Ectodermal cell (in vitro differentiated cells): ENCODE results near the gene CBY2.

Experiments used
- H3K27ac ChIP-seq: 2 replicates; pipeline ENCODE4 v1.7.0; 2013; ENCODE audit warnings: mild to moderate bottlenecking, low read depth, low read length; ENCODE audit not compliant: insufficient read depth, poor library complexity, severe bottlenecking
- H3K27me3 ChIP-seq: 2 replicates; pipeline ENCODE4 v1.7.0; 2013; ENCODE audit warnings: mild to moderate bottlenecking, low read length; ENCODE audit not compliant: insufficient read depth, control insufficient read depth, poor library complexity, severe bottlenecking
- H3K36me3 ChIP-seq: one replicate; pipeline ENCODE4 v1.7.0; 2013; ENCODE audit warnings: low read length; ENCODE audit not compliant: control insufficient read depth, insufficient read depth
- H3K4me1 ChIP-seq: one replicate; pipeline ENCODE4 v1.7.0; 2013; ENCODE audit warnings: low read length; ENCODE audit not compliant: control insufficient read depth, insufficient read depth
- H3K4me3 ChIP-seq: 2 replicates; pipeline ENCODE4 v1.7.0; 2013; ENCODE audit warnings: low read depth, low read length, control low read depth; ENCODE audit not compliant: insufficient read depth
- H3K9me3 ChIP-seq: 2 replicates; pipeline ENCODE4 v1.7.0; 2013; ENCODE audit warnings: mild to moderate bottlenecking, low read length, moderate library complexity; ENCODE audit not compliant: control insufficient read depth
- WGBS, 2 experiments: methylation state at CpG; one replicate each; pipeline ENCODE4 v1.1.7; 2013; ENCODE audit warnings: missing lambda C conversion rate in 2 of 2; 5-methylcytosine and 5-hydroxymethylcytosine counted together

The CBY2 gene

GRCh38 chr13:45763419-45763818, 61.3 kb downstream of the CBY2 start:
- H3K9me3 ChIP-seq: no peaks in the 10 kb centered on the region
- no peak overlapping the region for H3K4me3 ChIP-seq
- WGBS, 2 experiments: 92 to 94% methylated on average over 4 of the region's 4 CpGs
- no peaks in the 10 kb centered on the region for H3K4me1 ChIP-seq
- H3K27me3 ChIP-seq: no peaks in the 10 kb centered on the region
- H3K27ac ChIP-seq: no peak overlapping the region
- no peaks in the 10 kb centered on the region for H3K36me3 ChIP-seq
